Activated naive CD4-positive, alpha-beta T cell treated with anti-CD3 and anti-CD28 coated beads for 36 hours (primary cell): ENCODE data around the gene PUM1. TPM values are rescaled to one million over a fixed set of nuclear protein-coding genes. Genes with fewer than 3 reads are reported as not detected.

ENCODE experiments used
- CTCF ChIA-PET: fragments of 350-600 bp; sonication (Branson Sonifier 250); formaldehyde crosslinking; loops from one replicate; lab custom pipeline; 2021; ENCODE audit warnings: antibody characterized with exemption; lab: Charles Lee
- DNase-seq: peaks from one replicate; pipeline ENCODE4 v3.0.0-alpha.2; 2020
- H3K27ac Mint-ChIP-seq: one replicate; pipeline ENCODE4 v1.8.0; 2021; ENCODE audit warnings: mild to moderate bottlenecking, mixed read lengths
- H3K27me3 Mint-ChIP-seq: one replicate; pipeline ENCODE4 v1.8.0; 2021; ENCODE audit warnings: low read depth, mixed read lengths
- H3K36me3 Mint-ChIP-seq: one replicate; pipeline ENCODE4 v1.8.0; 2021; ENCODE audit warnings: low read depth, mixed read lengths
- H3K4me1 Mint-ChIP-seq: one replicate; pipeline ENCODE4 v1.8.0; 2021; ENCODE audit warnings: low read depth, mixed read lengths
- H3K4me3 Mint-ChIP-seq: one replicate; pipeline ENCODE4 v1.8.0; 2021; ENCODE audit warnings: mild to moderate bottlenecking, moderate library complexity, mixed read lengths
- H3K9me3 Mint-ChIP-seq: one replicate; pipeline ENCODE4 v1.8.0; 2021; ENCODE audit warnings: mixed read lengths
- intact Hi-C: fragments of 100-400 bp; cut with micrococcal nuclease; formaldehyde crosslinking; loops from one replicate; pipeline ENCODE4 v1.15.1; 2023
- total RNA-seq, 2 experiments: library from RNA; stranded (reverse); gene quantifications; one replicate each; pipeline ENCODE4 v1.2.3, GENCODE V29; 2021

Gene PUM1, protein sequence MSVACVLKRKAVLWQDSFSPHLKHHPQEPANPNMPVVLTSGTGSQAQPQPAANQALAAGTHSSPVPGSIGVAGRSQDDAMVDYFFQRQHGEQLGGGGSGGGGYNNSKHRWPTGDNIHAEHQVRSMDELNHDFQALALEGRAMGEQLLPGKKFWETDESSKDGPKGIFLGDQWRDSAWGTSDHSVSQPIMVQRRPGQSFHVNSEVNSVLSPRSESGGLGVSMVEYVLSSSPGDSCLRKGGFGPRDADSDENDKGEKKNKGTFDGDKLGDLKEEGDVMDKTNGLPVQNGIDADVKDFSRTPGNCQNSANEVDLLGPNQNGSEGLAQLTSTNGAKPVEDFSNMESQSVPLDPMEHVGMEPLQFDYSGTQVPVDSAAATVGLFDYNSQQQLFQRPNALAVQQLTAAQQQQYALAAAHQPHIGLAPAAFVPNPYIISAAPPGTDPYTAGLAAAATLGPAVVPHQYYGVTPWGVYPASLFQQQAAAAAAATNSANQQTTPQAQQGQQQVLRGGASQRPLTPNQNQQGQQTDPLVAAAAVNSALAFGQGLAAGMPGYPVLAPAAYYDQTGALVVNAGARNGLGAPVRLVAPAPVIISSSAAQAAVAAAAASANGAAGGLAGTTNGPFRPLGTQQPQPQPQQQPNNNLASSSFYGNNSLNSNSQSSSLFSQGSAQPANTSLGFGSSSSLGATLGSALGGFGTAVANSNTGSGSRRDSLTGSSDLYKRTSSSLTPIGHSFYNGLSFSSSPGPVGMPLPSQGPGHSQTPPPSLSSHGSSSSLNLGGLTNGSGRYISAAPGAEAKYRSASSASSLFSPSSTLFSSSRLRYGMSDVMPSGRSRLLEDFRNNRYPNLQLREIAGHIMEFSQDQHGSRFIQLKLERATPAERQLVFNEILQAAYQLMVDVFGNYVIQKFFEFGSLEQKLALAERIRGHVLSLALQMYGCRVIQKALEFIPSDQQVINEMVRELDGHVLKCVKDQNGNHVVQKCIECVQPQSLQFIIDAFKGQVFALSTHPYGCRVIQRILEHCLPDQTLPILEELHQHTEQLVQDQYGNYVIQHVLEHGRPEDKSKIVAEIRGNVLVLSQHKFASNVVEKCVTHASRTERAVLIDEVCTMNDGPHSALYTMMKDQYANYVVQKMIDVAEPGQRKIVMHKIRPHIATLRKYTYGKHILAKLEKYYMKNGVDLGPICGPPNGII
- 10 to 100 TPM; 84.9 to 89.7 TPM for total RNA-seq

DNA sequence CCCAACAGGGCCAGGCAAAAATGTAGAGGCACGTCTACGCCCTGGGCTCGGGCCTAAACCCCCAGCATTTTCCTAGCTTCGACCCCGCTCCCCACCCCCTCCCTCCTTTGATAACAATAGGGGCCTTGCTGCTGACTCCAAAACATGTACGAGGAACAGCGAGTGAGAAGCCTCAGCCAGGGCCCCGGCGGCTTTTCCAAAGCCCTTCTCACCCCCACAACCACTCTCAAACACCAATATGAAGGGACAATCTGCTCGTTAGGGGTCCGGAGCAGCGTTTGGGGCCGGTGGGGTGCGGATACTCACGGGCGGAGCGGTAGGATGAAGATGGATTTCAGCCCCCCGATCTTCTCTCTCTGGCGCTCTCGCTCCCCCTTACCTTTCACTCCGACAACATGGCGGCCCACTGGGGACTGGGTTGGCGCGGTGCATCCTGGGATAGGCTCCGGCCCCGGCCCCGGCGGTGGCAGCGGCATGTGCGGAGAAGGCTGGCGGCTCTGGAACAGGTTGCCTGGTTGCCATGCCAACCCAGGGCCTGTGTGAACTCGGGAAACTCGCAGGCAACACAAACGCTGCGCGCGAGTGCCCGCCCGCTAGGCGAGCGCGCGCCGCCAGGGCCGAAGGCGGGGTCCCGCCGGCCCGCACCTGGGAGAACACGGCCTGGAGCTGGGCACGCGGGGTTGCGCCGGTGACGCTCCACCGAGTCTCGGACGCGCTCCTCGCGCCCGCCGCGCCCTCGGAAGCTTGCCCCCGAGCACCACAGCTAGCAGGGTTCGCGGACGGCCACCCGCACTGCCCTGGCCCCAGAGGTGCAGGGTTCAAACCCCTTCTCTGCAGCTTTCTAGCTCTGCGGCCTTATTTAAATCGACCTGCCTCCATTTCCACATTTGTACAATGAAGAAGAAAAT is at the start of gene PUM1:
Gene PUM1 (minus strand): TSS at position 408 of the 908 bp plus-strand sequence. CDS start 6,151 bp downstream, outside the sequence.
- peak within 1 kb of the TSS; percentile 96 for H3K27ac Mint-ChIP-seq
- H3K4me3 Mint-ChIP-seq: peak within 1 kb of the TSS; percentile 99
- H3K9me3 Mint-ChIP-seq: no peaks in the 10 kb centered on the region
- peak; percentile 99 for DNase-seq
- no peaks in the 10 kb centered on the region for H3K27me3 Mint-ChIP-seq
- CTCF ChIA-PET: no interaction called here
- peaks cover 27% of the 10 kb centered on the region for H3K4me1 Mint-ChIP-seq
- peaks cover 16% of the 10 kb centered on the region for H3K36me3 Mint-ChIP-seq
- intact Hi-C loops: loop anchor here (1.0 to 10.0 kb wide), 5 partner anchors 11 to 869 kb away; partner anchors contain the start of genes LAPTM5, PTP4A2 and SNRNP40

DNA sequence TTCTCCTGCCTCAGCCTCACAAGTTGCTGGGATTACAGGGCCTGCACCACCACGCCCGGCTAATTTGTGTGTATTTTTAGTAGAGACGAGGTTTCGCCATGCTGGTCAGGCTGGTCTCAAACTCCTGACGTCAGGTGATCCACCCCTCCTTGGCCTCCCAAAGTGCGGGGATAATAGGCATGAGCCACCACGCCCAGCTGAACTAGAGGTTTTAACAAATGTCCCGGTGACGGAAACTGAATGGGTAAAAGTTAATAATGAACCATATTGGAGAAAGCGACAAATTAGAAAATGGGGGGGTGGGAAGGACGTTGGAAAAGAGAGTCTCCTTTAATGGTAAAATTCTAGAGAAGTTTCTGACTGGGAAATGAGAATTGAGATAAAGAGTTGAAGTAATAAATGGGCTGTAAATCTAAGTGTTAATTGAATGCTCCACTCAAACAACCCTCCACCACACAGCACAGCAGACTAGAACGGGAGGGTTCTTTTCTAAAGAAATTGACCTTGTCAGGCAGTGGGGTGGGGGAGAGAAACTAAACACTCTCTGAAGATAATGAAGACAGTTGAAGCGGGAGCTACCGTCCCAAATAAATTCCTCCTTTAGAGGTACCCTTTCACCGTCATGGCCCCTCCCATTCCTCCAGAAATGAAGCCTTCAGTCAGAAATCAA is 46.9 kb upstream of the PUM1 start:
- CTCF ChIA-PET: no interaction called here
- no peaks in the 10 kb centered on the region for H3K9me3 Mint-ChIP-seq
- H3K4me3 Mint-ChIP-seq: no peak overlapping the region
- no peaks in the 10 kb centered on the region for H3K4me1 Mint-ChIP-seq
- DNase-seq: no peak
- H3K36me3 Mint-ChIP-seq: no peaks in the 10 kb centered on the region
- no peak overlapping the region for H3K27ac Mint-ChIP-seq
- intact Hi-C loops: no loop called here
- peaks cover 6% of the 10 kb centered on the region for H3K27me3 Mint-ChIP-seq

- H3K9me3 Mint-ChIP-seq: no peaks in the 10 kb centered on the region
- intact Hi-C loops: no loop called here
- no peaks in the 10 kb centered on the region for H3K36me3 Mint-ChIP-seq
- DNase-seq: no peak
- CTCF ChIA-PET: no interaction called here
- no peak overlapping the region for H3K27ac Mint-ChIP-seq
- no peaks in the 10 kb centered on the region for H3K4me1 Mint-ChIP-seq
- no peak overlapping the region for H3K4me3 Mint-ChIP-seq
- peaks cover 6% of the 10 kb centered on the region for H3K27me3 Mint-ChIP-seq
Observed at GRCh38 chr1:31111290-31111951, 45.9 kb upstream of the PUM1 start.

GRCh38 chr1:31110846-31111245 is 45.3 kb upstream of the PUM1 start:
- H3K36me3 Mint-ChIP-seq: no peaks in the 10 kb centered on the region
- DNase-seq: no peak
- no peak overlapping the region for H3K27ac Mint-ChIP-seq
- H3K27me3 Mint-ChIP-seq: peaks cover 5% of the 10 kb centered on the region
- no peaks in the 10 kb centered on the region for H3K9me3 Mint-ChIP-seq
- CTCF ChIA-PET: no interaction called here
- H3K4me1 Mint-ChIP-seq: no peaks in the 10 kb centered on the region
- no peak overlapping the region for H3K4me3 Mint-ChIP-seq
- intact Hi-C loops: no loop called here

- no peak overlapping the region for H3K4me3 Mint-ChIP-seq
- H3K9me3 Mint-ChIP-seq: no peaks in the 10 kb centered on the region
- CTCF ChIA-PET: no interaction called here
- intact Hi-C loops: no loop called here
- no peak for DNase-seq
- peaks cover 4% of the 10 kb centered on the region for H3K27me3 Mint-ChIP-seq
- H3K27ac Mint-ChIP-seq: no peak overlapping the region
- no peaks in the 10 kb centered on the region for H3K4me1 Mint-ChIP-seq
- no peaks in the 10 kb centered on the region for H3K36me3 Mint-ChIP-seq
Observed at GRCh38 chr1:31108861-31109260, 43.3 kb upstream of the PUM1 start.

DNA sequence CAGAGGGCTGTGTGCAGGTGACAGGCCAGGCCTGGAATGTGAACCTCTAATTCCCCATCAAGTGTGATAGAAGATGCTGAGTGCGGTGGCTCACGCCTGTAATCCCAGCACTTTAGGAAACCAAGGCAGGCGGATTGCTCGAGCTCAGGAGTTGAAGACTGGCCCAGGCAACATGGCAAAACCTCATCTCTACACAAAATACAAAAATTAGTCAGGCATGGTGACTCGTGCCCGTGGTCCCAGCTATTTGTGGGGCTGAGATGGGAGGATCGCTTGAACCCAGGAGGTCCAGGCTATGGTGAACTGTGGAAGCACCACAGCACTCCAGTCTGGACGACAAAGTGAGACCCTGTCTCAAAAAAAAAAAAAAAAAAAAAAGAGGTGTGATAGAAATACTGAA is 40.1 kb upstream of the PUM1 start:
- CTCF ChIA-PET: no interaction called here
- Mint-ChIP-seq H3K4me1 (no peaks in the 10 kb centered on the region), H3K27ac (no peak overlapping the region), H3K4me3 (no peak overlapping the region), H3K36me3 (no peaks in the 10 kb centered on the region), H3K9me3 (no peaks in the 10 kb centered on the region), H3K27me3 (no peaks in the 10 kb centered on the region)
- DNase-seq: no peak
- intact Hi-C loops: no loop called here

DNA sequence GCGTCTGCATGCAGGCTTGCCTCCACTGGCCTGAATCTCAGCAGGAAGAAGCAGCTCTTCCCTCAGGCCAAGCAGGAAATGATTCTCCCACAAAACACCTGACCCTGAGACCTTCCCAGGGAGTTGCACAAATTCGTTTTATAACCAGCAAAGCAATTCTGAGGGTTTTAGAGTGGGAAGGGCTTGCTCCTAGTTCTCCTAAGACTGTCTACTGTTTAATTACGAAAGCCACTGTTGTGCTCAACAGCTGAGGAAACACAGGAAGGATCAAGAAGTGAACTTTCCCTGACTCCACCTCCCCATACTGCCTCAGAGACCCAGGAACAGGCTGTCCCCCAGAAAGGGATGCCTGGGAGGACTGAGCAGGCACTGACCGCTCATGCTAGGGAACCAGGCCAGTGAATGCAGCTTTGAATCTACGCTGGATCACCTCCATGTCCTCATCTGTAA is 37.0 kb upstream of the PUM1 start:
- H3K9me3 Mint-ChIP-seq: no peaks in the 10 kb centered on the region
- H3K27me3 Mint-ChIP-seq: no peaks in the 10 kb centered on the region
- no peaks in the 10 kb centered on the region for H3K36me3 Mint-ChIP-seq
- intact Hi-C loops: no loop called here
- CTCF ChIA-PET: no interaction called here
- H3K4me3 Mint-ChIP-seq: no peak overlapping the region
- no peak for DNase-seq
- no peaks in the 10 kb centered on the region for H3K4me1 Mint-ChIP-seq
- no peak overlapping the region for H3K27ac Mint-ChIP-seq

GRCh38 chr1:31101147-31101502 is 35.6 kb upstream of the PUM1 start:
- Mint-ChIP-seq H3K36me3 (no peaks in the 10 kb centered on the region), H3K4me1 (no peaks in the 10 kb centered on the region), H3K4me3 (no peak overlapping the region), H3K27ac (no peak overlapping the region), H3K9me3 (no peaks in the 10 kb centered on the region), H3K27me3 (no peaks in the 10 kb centered on the region)
- no peak for DNase-seq
- intact Hi-C loops: no loop called here
- CTCF ChIA-PET: no interaction called here

DNA sequence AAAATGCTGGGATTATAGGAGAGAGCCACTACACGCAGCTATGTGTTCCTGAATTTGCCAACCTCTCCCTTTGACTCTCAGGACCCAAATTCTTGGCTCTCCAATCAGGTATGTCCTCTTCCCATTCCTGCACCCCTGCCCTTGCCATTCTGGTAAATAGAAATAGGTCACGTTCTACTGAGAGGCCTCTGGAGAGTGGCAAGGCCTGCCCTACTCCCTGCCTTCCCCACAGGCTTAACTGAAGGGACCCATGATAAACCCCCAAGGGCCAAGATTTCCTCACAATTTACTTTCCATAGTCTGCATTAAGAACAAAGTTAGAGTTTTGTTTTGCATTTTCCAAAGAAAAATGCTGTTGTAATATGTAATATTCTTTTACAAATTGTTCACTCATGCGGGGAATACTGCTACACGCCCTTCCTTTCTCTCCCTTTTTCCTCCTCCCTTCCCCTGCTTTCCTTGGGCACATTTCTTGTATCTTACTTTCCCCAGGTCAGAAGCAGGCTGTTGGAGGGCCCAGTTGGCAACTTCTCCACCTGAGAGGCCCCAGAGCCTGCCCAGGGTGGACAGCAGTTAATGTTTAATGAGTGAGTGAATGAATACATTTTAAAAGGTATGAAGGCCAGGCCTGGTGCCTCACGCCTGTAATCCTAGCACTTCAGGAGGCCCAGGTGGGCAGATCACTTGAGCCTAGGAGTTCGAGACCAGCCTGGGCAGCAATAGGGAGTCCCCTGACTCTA is 33.9 kb upstream of the PUM1 start:
- Mint-ChIP-seq H3K9me3 (no peaks in the 10 kb centered on the region), H3K27me3 (no peaks in the 10 kb centered on the region), H3K4me3 (no peak overlapping the region), H3K4me1 (no peaks in the 10 kb centered on the region), H3K36me3 (no peaks in the 10 kb centered on the region), H3K27ac (no peak overlapping the region)
- intact Hi-C loops: no loop called here
- no peak for DNase-seq
- CTCF ChIA-PET: interaction anchor here (0.7 kb wide), 1 partner anchor 134 kb away, joined by 4 read pairs; no protein-coding TSS in a partner anchor

DNA sequence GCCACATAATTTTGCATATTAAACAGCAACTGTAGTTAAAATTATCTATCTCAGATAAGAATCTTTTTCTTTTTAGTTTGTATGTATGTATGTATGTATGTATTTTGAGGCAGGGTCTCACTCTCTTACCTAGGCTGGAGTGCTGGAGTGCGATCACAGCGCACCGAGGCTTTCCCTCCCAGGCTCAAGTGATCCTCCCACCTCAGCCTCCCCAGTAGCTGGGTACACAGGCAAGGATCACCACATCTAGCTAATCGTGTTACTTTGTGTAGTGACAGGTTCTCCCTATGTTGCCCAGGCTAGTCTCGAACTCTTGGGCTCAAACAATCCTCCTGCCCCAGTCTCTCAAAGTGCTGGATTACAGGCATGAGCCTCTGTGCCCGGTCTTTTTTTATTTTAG is 30.5 kb upstream of the PUM1 start:
- Mint-ChIP-seq H3K4me1 (no peaks in the 10 kb centered on the region), H3K27ac (no peak overlapping the region), H3K36me3 (no peaks in the 10 kb centered on the region), H3K9me3 (no peaks in the 10 kb centered on the region), H3K27me3 (no peaks in the 10 kb centered on the region), H3K4me3 (no peak overlapping the region)
- CTCF ChIA-PET: no interaction called here
- DNase-seq: no peak
- intact Hi-C loops: no loop called here
